Hippocampal formation (tissue), 2 donors: ENCODE results near the gene LCE6A.

Experiments
- DNase-seq, 2 donors: peaks; one replicate each; lab custom pipeline; 2025; lab: John Stamatoyannopoulos, UW

LCE6A gene

DNA sequence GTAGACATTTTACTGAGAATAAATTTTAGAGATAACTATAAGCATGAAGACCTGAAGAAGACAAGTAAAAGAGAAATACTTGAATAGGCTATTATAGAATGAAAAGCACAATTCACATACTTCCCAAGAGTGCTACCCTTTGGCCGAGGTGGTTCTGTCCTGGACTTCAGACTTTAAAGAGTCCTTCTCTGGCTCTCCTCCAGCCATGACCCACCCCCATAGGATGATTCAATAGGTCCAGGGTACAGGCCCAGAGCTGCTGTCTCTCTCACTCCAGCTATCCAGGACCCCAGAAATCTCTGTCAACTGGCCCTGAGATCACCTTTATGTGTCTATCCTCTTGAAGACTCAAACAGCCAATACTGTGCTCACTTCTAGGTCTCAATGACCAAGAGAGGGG lies 34.2 kb downstream of the LCE6A start:
- DNase-seq, result no peak

- no peak for DNase-seq
Observed at GRCh38 chr1:152878042-152878441, 35.4 kb downstream of the LCE6A start, which contains the start of gene SMCP. Gene SMCP, plus strand, starts transcription at chr1:152878322. Its CDS starts 6,101 bp downstream, at chr1:152884423.

GRCh38 chr1:152879559-152880198 lies 37.0 kb downstream of the LCE6A start:
- no peak for DNase-seq

DNA sequence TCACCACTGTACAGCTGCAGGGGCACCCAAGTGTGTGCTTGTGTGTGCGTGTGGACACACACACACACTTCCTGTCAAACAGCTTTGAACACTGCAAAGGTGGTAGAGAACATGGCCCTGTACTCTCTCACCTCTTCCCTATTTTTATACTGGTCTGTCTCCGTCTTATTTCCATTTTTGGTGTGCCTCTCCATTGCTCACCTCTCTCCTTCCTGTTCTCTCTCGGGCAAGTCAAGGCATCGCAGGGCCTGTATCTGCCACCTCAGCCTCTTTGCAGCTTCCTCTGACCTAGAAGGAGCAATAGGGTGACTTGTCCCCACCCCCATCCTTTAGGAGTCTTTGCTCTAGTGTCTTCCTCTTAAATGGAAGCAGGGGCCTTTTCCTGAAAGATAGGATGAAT lies 37.7 kb downstream of the LCE6A start:
- no peak for DNase-seq

DNA sequence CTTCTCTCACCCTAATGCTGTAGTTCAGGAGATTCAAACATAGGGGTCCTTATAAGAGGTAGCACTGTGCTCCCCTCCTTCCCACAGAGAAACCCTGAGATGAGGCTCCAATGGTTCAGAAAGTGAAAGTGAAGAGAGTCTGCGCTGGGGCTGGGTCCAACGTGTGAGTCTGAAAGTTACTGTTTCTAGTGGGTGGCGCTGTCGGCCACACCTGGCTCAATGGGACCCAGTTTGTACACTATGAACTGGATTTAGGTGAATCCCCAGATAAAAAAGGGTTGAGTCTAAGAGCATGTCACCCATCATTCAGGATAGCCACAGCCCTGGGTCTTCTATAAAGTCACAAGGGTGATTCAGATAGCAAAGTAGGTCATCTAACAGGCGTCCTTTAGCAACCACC lies 38.3 kb downstream of the LCE6A start:
- DNase-seq, result no peak

DNA sequence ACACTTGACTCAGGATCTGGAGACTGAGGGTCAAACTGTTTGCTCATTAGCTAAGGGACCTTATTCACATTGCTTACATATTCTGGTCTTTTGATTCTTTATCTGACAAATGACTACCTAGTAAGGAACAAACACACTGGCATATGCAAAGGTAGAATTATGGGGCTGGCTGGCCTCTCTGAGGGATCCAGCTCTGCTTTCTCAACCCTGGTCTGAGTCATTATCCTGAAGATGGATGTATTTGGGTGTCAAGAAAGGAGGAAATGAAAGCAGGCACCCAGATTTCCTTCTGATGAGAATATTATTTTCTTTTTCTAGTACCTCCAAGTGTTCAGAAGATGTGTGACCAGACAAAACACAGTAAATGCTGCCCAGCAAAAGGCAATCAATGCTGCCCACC lies 41.4 kb downstream of the LCE6A start:
- no peak for DNase-seq

GRCh38 chr1:152884506-152884905 lies 41.9 kb downstream of the LCE6A start:
- no peak for DNase-seq

DNA sequence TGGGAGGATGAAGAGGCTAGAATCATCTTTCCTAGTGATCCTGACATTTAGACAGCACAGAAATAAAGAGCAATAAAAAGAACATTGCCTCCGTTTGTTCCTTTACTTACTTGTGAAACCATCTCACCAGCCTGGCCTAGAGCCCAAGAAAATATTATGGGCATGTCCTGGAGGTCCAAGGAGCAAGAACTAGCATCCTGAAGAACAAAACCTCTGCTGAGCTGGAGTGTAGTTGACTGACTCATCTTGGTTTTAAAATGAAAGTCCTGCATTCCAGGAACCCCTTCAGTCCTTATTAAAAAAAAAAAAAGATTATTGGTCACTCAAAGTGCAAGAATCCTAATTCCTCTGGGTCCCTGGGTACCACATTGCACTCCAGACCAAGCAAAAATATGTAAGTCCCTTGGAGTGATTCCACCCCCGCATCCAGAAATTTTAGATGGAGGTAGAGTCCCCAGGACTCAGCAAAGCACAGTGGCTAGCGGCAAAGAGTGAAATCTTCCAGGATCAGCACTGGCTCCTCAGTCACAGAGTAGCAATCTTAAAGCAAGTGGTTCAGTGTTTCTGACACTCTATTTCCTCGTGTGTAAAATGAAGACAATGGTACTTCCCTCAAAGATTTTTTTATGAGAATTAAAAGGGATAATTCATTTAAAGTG lies 42.4 kb downstream of the LCE6A start:
- no peak for DNase-seq

GRCh38 chr1:152886085-152886484 lies 43.4 kb downstream of the LCE6A start:
- DNase-seq, result no peak

- no peak for DNase-seq
Observed at GRCh38 chr1:152886758-152887409, 44.2 kb downstream of the LCE6A start.

- DNase-seq, result no peak
Observed at GRCh38 chr1:152888126-152888525, 45.5 kb downstream of the LCE6A start.
